ENCODE results near the gene TUBG1. TPM values are rescaled to one million over a fixed set of nuclear protein-coding genes. Genes with fewer than 3 reads are reported as not detected.

Gene TUBG1
- total and polyA plus RNA-seq, 2 of the 8 experiments (the other 6 are each of a cell fraction or from before 2014, with no cell fraction given), result 109 to 208 TPM

DNA sequence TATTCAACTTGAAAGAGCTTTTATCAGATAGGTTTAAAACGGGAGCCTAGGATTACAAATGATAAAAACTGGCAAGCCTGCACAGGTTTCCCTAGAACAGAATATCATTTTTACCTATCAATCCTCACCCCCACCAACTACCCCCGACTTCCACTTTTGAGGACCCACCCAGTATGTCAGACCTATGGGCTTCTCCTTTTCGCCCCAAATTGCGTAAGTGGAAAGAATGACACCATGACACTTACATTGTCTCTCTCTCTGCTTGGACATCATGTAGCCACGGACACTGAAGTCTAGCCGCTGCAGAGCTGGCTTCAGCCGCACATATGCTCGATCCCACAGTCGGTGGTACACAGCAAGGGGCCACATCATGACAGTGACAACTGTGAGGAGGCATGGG is 24.6 kb upstream of the TUBG1 start (continued):
- TF ChIP-seq JUN (IDR thresholded peaks at IDR 0.05; ENCODE audit: low read depth, low read length), result no peak

All from H1 (cell line).